Measurements from ENCODE around the gene SH3TC2. TPM values are rescaled to one million over a fixed set of nuclear protein-coding genes. Genes with fewer than 3 reads are reported as not detected.

SH3TC2 gene
- total and polyA plus RNA-seq, 7 donors: 0.18 to 1.9 (median 0.60) TPM

DNA sequence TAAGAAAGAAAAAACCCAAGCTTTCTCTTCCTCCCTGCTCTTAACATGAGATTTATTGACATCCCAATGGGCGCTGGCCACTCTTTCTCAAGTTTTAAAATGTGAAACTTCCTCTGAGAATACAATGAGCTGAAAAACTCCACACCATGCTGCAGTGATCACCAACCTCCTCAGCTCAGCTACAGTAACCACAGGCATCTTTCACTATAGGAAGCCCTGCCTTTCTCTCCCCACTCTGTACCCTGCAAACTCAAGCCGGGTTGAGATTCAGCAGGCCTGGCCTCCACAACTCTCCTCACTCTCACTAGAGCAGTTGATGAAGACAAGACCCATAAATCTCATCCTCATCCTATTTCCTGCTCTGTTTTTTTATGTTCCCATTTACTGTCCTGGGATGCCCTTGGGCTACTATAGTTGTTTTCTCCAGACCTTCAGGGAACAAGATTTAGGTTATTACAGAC lies 48.3 kb downstream of the SH3TC2 start:
- WGBS, 3 donors: 82 to 87% (median 86%) methylated on average over 2 of the region's 2 CpGs

DNA sequence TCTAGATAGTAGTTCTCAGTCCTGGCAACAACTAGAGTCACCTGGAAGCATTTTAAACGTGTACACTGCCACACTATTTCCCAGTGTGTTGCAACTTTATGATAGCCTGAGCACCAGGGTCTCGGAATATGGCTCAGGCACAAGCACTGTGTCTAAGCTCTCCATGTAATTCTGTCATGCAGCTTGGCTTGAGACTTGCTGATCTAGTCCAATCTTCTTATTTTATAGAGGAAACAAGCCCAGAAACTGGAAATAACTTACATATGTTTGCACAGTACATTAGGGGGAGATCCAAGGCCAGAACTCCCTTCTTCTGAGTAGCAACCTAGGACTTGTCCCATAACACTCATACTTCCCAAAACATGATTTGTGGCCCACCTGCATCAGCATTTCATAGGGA lies 49.1 kb downstream of the SH3TC2 start:
- intact Hi-C loops (cut with DNase I): no loop called here
- ATAC-seq: no peak
- H3K27ac ChIP-seq: no peak overlapping the region
- 64 to 81% (median 67%) methylated on average over 2 of the region's 2 CpGs for WGBS, 3 donors
- TF ChIP-seq, protein P1, sequence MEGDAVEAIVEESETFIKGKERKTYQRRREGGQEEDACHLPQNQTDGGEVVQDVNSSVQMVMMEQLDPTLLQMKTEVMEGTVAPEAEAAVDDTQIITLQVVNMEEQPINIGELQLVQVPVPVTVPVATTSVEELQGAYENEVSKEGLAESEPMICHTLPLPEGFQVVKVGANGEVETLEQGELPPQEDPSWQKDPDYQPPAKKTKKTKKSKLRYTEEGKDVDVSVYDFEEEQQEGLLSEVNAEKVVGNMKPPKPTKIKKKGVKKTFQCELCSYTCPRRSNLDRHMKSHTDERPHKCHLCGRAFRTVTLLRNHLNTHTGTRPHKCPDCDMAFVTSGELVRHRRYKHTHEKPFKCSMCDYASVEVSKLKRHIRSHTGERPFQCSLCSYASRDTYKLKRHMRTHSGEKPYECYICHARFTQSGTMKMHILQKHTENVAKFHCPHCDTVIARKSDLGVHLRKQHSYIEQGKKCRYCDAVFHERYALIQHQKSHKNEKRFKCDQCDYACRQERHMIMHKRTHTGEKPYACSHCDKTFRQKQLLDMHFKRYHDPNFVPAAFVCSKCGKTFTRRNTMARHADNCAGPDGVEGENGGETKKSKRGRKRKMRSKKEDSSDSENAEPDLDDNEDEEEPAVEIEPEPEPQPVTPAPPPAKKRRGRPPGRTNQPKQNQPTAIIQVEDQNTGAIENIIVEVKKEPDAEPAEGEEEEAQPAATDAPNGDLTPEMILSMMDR (IDR thresholded peaks at IDR 0.05): no peak
- no peak for DNase-seq
- H3K9me3 ChIP-seq: no peaks in the 10 kb centered on the region
- H3K4me1 ChIP-seq: no peaks in the 10 kb centered on the region
- H3K27me3 ChIP-seq (ENCODE audit: insufficient read depth in 3 of 3, low read length in 2 of 3): no peaks in the 10 kb centered on the region
- H3K36me3 ChIP-seq (ENCODE audit: insufficient read depth in 1 of 2, low read depth in 1 of 2): no peaks in the 10 kb centered on the region
- H3K4me3 ChIP-seq: no peak overlapping the region

More for the DNA sequence above, 48.3 kb downstream of the SH3TC2 start:
- no peaks in the 10 kb centered on the region for H3K36me3 ChIP-seq (ENCODE audit: insufficient read depth in 1 of 2, low read depth in 1 of 2)
- no peak for DNase-seq
- intact Hi-C loops (cut with DNase I): no loop called here
- ATAC-seq: no peak
- no peak overlapping the region for H3K27ac ChIP-seq
- TF ChIP-seq, protein P1 (IDR thresholded peaks at IDR 0.05): no peak
- no peak overlapping the region for H3K4me3 ChIP-seq
- no peaks in the 10 kb centered on the region for H3K27me3 ChIP-seq (ENCODE audit: insufficient read depth in 3 of 3, low read length in 2 of 3)
- H3K9me3 ChIP-seq: no peaks in the 10 kb centered on the region
- H3K4me1 ChIP-seq: no peaks in the 10 kb centered on the region

DNA sequence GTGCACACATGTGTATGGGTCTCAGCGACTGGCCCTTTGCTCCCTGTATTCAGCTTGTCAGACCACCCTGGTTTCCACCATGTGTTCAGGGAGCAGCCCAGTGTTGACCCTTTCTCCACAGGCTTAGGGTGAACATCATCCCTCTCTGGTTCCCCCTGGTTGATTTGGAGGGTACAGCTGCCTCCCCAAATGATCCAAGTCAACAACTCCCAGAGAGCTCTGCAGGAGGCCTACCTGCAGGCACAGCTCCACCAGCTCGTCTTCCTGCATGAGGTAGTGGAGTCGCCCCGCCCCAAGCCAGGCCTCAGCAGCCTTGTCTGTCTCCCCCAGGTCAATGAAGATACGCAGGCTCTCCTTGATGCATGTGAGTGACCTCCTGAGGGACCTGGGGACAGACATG lies 50.5 kb downstream of the SH3TC2 start:
- no peak for DNase-seq
- Histone ChIP-seq H3K4me1 (no peaks in the 10 kb centered on the region), H3K27me3 (ENCODE audit: insufficient read depth in 3 of 3, low read length in 2 of 3) (no peaks in the 10 kb centered on the region), H3K27ac (no peak overlapping the region), H3K36me3 (ENCODE audit: insufficient read depth in 1 of 2, low read depth in 1 of 2) (no peaks in the 10 kb centered on the region), H3K4me3 (no peak overlapping the region), H3K9me3 (no peaks in the 10 kb centered on the region)
- no peak for ATAC-seq
- 96 to 97% (median 97%) methylated on average over 5 of the region's 5 CpGs for WGBS, 3 donors
- intact Hi-C loops (cut with DNase I): no loop called here
- TF ChIP-seq, protein P1 (IDR thresholded peaks at IDR 0.05): no peak

DNA sequence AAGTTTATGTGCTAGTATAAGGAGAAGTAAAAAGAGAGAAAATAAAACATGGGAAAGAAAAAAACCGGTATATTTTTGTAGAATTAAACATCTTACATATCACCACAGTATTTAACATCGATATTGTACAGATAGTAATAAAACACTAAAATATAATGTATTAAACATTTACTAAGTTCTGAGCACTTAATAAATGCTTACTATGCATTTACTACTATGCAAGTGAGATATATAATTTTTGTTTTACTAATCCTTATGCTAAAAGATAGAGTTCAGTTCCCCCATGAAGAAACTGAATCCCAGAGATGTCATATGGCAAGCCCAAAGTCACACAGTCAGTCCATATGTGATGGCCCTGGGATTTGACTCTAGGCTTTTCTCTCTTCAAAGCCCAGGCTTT lies 51.1 kb downstream of the SH3TC2 start:
- no peak overlapping the region for H3K27ac ChIP-seq
- DNase-seq: no peak
- H3K9me3 ChIP-seq: no peaks in the 10 kb centered on the region
- WGBS, 3 donors: 90 to 94% (median 92%) methylated on average over 2 of the region's 2 CpGs
- H3K27me3 ChIP-seq (ENCODE audit: insufficient read depth in 3 of 3, low read length in 2 of 3): no peaks in the 10 kb centered on the region
- no peak for ATAC-seq
- H3K4me1 ChIP-seq: no peaks in the 10 kb centered on the region
- intact Hi-C loops (cut with DNase I): no loop called here
- TF ChIP-seq, protein P1 (IDR thresholded peaks at IDR 0.05): no peak
- H3K4me3 ChIP-seq: no peak overlapping the region
- H3K36me3 ChIP-seq (ENCODE audit: insufficient read depth in 1 of 2, low read depth in 1 of 2): no peaks in the 10 kb centered on the region

DNA sequence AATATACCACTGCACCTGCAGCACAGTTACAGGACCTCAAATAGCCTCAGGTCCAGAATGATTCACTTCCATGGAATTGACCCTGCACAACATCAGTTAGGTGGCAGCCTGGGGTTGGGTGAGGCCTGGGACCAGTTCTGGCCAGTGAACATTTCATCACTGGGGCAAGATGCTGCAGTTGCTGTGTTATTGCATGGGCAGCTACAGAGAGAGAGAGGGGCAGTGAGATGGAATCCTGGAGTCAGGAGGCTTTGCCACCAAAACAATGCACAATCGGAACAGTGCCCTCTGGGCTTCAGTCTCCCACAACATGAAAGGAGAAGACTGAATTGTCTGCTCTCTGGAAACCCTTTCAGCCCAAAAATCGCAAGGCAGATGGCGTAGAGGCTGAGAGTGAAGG lies 51.8 kb downstream of the SH3TC2 start:
- Histone ChIP-seq H3K4me3 (no peak overlapping the region), H3K9me3 (no peaks in the 10 kb centered on the region), H3K4me1 (no peaks in the 10 kb centered on the region), H3K36me3 (ENCODE audit: insufficient read depth in 1 of 2, low read depth in 1 of 2) (no peaks in the 10 kb centered on the region), H3K27ac (no peak overlapping the region), H3K27me3 (ENCODE audit: insufficient read depth in 3 of 3, low read length in 2 of 3) (no peaks in the 10 kb centered on the region)
- DNase-seq: no peak
- TF ChIP-seq, protein P1 (IDR thresholded peaks at IDR 0.05): no peak
- peak in 2 of 4 donors; percentile 68 to 69 for ATAC-seq
- intact Hi-C loops (cut with DNase I): no loop called here
- 83 to 89% (median 86%) methylated on average over 3 of the region's 3 CpGs for WGBS, 3 donors

Measured in psoas muscle (tissue), 8 donors.